Type B pancreatic cell (in vitro differentiated cells): ENCODE data around the gene TSR1. TPM values are rescaled to one million over a fixed set of nuclear protein-coding genes. Genes with fewer than 3 reads are reported as not detected.

ENCODE experiments used
- DNase-seq: peaks from one replicate; pipeline ENCODE4 v3.0.0; 2021; ENCODE audit warnings: mixed read lengths; ENCODE audit not compliant: unreplicated experiment; ENCODE audit errors: extremely low spot score
- H3K27ac Mint-ChIP-seq: 2 replicates; pipeline ENCODE4 v1.8.0; 2021; ENCODE audit warnings: mild to moderate bottlenecking, mixed read lengths
- H3K27me3 Mint-ChIP-seq: 2 replicates; pipeline ENCODE4 v1.8.0; 2021; ENCODE audit warnings: mixed read lengths
- H3K36me3 Mint-ChIP-seq: 2 replicates; pipeline ENCODE4 v1.8.0; 2021; ENCODE audit warnings: mixed read lengths
- H3K4me1 Mint-ChIP-seq: one replicate; pipeline ENCODE4 v1.8.0; 2021; ENCODE audit warnings: mixed read lengths; ENCODE audit not compliant: unreplicated experiment
- H3K4me3 Mint-ChIP-seq: 2 replicates; pipeline ENCODE4 v1.8.0; 2021; ENCODE audit warnings: mild to moderate bottlenecking, mixed read lengths
- H3K9me3 Mint-ChIP-seq: 2 replicates; pipeline ENCODE4 v1.8.0; 2021; ENCODE audit warnings: mixed read lengths
- total RNA-seq: library from RNA; stranded (reverse); gene quantifications from 2 replicates; pipeline ENCODE4 v1.2.1, GENCODE V29; 2021; ENCODE audit warnings: low replicate concordance
- TF ChIP-seq, protein P1 (sequence below): fragments of 200-600 bp; sonication (generic); conservative IDR thresholded peaks from 2 replicates; pipeline ENCODE4 v1.5.0; 2021; ENCODE audit warnings: antibody characterized with exemption, mild to moderate bottlenecking

The TSR1 gene
- total RNA-seq, 1 donor from 2014 or later = 40.3 TPM

DNA sequence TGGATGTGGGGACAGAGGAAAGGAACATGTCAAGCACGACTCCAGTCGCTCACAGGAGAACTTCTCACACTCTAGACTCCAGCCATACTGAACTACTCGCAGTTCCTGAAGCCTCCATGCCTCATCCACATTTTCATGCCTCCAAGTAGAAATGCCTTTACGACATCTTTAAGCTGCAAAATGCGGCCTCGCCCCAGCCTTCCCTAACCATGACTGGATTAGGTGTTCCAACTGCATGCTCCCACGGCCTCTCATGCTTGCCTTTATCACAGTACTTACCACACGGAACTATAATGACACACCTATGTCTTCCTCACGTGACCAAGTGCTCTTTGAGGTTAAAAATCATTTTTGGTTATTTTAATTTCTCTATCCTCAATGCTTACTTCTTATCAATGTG lies 56.5 kb downstream of the TSR1 start:
- H3K27me3 Mint-ChIP-seq = no peaks in the 10 kb centered on the region
- no peaks in the 10 kb centered on the region for H3K9me3 Mint-ChIP-seq
- DNase-seq = no peak
- TF ChIP-seq, protein P1, sequence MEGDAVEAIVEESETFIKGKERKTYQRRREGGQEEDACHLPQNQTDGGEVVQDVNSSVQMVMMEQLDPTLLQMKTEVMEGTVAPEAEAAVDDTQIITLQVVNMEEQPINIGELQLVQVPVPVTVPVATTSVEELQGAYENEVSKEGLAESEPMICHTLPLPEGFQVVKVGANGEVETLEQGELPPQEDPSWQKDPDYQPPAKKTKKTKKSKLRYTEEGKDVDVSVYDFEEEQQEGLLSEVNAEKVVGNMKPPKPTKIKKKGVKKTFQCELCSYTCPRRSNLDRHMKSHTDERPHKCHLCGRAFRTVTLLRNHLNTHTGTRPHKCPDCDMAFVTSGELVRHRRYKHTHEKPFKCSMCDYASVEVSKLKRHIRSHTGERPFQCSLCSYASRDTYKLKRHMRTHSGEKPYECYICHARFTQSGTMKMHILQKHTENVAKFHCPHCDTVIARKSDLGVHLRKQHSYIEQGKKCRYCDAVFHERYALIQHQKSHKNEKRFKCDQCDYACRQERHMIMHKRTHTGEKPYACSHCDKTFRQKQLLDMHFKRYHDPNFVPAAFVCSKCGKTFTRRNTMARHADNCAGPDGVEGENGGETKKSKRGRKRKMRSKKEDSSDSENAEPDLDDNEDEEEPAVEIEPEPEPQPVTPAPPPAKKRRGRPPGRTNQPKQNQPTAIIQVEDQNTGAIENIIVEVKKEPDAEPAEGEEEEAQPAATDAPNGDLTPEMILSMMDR = no peak
- H3K4me1 Mint-ChIP-seq = no peaks in the 10 kb centered on the region
- no peak overlapping the region for H3K4me3 Mint-ChIP-seq
- no peak overlapping the region for H3K27ac Mint-ChIP-seq
- H3K36me3 Mint-ChIP-seq = peaks cover 19% of the 10 kb centered on the region

DNA sequence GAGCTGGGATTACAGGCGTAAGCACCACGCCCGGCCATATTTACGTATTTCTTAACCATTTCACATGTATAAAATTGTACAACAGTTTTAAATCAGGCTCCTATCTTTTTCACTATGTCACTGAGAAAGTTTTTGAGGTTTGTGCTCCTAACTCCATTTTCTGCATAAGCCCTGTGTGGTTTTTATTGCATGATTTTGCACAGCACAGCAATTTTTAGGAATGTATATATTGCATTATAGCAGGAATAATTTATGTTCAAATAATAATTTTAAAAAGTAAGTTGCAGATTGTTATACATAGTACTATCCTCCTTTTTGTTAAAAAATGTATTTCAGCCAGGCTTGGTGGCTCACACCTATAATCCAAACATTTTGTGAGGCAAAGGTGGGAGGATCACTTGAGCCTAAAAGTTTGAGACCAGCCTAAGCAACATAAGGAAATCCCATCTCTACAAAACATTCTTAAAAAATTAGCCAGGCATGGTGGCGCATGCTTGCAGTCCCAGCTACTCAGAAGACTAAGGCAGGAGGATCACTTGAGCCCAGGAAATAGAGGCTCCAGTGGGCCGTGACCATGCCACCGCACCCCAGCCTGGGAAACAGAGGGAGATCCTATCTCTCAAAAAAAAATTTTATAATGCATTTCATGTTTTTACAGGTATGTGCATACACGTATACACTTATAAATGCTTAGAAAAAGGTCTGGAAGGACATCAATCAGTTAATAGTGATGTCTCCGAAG lies 58.7 kb downstream of the TSR1 start:
- Mint-ChIP-seq H3K4me3 (no peak overlapping the region), H3K4me1 (no peaks in the 10 kb centered on the region), H3K36me3 (peaks cover 19% of the 10 kb centered on the region), H3K27me3 (no peaks in the 10 kb centered on the region), H3K27ac (no peak overlapping the region), H3K9me3 (no peaks in the 10 kb centered on the region)
- no peak for DNase-seq
- TF ChIP-seq, protein P1 = no peak

DNA sequence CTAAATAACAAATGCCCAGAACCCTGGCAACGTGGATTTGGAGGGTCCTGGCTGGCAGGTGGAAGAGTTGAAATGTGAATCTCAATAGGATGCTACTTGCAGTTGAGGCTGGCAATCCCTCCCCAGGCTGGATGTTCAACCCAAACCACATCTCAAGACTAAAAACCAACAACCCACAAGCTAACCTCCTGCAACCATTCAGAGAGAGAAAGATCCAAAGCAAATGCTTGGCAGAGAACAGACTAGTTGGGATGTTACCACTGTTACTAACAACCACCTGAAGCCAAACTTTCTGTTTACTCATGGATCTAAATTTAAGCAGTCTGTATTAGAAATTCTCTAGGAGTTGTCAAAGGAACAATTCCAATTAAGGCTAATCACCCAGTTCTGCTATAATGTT lies 60.5 kb downstream of the TSR1 start:
- TF ChIP-seq, protein P1 = no peak
- H3K36me3 Mint-ChIP-seq = peaks cover 10% of the 10 kb centered on the region

DNA sequence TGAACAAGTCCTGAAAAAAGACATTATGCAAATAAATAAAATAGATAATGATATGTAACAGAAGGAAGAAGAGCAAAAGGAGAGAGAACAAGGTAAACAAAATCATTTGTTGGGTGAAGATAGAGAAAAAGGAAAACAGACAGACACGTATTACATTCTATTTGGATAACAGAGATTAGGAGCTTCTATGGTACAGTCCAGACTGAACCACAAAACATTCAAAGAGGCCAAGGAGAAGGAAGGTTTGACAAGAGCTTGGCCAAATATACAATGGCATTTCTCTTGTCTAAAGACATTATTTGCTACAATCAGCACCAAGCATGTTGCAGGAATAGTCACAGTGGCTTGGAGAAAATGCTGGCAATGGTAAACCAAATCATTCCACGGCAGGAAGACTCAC lies 61.8 kb downstream of the TSR1 start:
- H3K27me3 Mint-ChIP-seq = no peaks in the 10 kb centered on the region
- DNase-seq = no peak
- peaks cover 10% of the 10 kb centered on the region for H3K36me3 Mint-ChIP-seq
- H3K9me3 Mint-ChIP-seq = no peaks in the 10 kb centered on the region
- TF ChIP-seq, protein P1 = no peak
- H3K4me3 Mint-ChIP-seq = no peak overlapping the region
- H3K27ac Mint-ChIP-seq = no peak overlapping the region
- no peaks in the 10 kb centered on the region for H3K4me1 Mint-ChIP-seq

More for the DNA sequence above, 60.5 kb downstream of the TSR1 start:
- H3K4me3 Mint-ChIP-seq = no peak overlapping the region
- DNase-seq = no peak
- no peak overlapping the region for H3K27ac Mint-ChIP-seq
- no peaks in the 10 kb centered on the region for H3K9me3 Mint-ChIP-seq
- no peaks in the 10 kb centered on the region for H3K27me3 Mint-ChIP-seq
- H3K4me1 Mint-ChIP-seq = no peaks in the 10 kb centered on the region

Other genes with a start within 250 kb of the TSR1 start
- gene SMG6, start 32.7 kb downstream of the TSR1 start, total RNA-seq = 30.3 and 39.0 TPM in 2 replicates
- gene SRR, start 32.5 kb downstream of the TSR1 start, total RNA-seq = 10.8 and 14.4 TPM in 2 replicates
- 64.1 and 74.3 TPM in 2 replicates for gene SGSM2, start 1.0 kb upstream of the TSR1 start, total RNA-seq
- 26.9 and 32.9 TPM in 2 replicates for gene MNT, start 64.6 kb upstream of the TSR1 start, total RNA-seq
- 27.5 and 39.3 TPM in 2 replicates for gene METTL16, start 175.4 kb upstream of the TSR1 start, total RNA-seq